GM13977 (cell line): ENCODE measurements around the gene COG8.
A peak's percentile ranks its signal among the peaks of the same experiment; 100 is the strongest.

Experiments
- DNase-seq: peaks from one replicate; pipeline ENCODE4 v3.0.0; 2012; ENCODE audit warnings: low spot score
- CTCF ChIP-seq: IDR thresholded peaks from 2 replicates; pipeline ENCODE4 v1.5.1; 2012; ENCODE audit warnings: mild to moderate bottlenecking, control low read depth; ENCODE audit not compliant: insufficient read depth; ENCODE audit errors: extremely low read depth, missing control alignments
- in situ Hi-C: fragments of 300-500 bp; cut with MboI; formaldehyde crosslinking; loops from one replicate; pipeline ENCODE4 v1.12.0; 2022; ENCODE audit warnings: low sequenced_read_pairs, low pct_unique_long_range_greater_than_20kb, mixed read lengths, inconsistent platforms; ENCODE audit not compliant: unreplicated experiment

Gene COG8

GRCh38 chr16:69338557-69339288 is 641 bp downstream of the COG8 start:
- in situ Hi-C loops = no loop called here
- no peak for TF ChIP-seq CTCF
- DNase-seq = no peak

- no peak for DNase-seq
- in situ Hi-C loops = no loop called here
- no peak for TF ChIP-seq CTCF
Measured at GRCh38 chr16:69334696-69335095, 4.7 kb downstream of the COG8 start.

- TF ChIP-seq CTCF = no peak
- DNase-seq = peak; percentile 97
- in situ Hi-C loops = no loop called here
Measured at GRCh38 chr16:69330286-69331109, 8.9 kb downstream of the COG8 start, which contains the start of gene PDF. TSS of gene PDF (minus strand) at chr16:69330588. CDS start at chr16:69330570, 18 bp downstream.

- in situ Hi-C loops = no loop called here
- DNase-seq = peak; percentile 71
- TF ChIP-seq CTCF = no peak
Measured at GRCh38 chr16:69329369-69330285, 9.7 kb downstream of the COG8 start.

GRCh38 chr16:69328854-69329316 is 10.5 kb downstream of the COG8 start:
- TF ChIP-seq CTCF = no peak
- DNase-seq = no peak

More at GRCh38 chr16:69328854-69329316, 10.5 kb downstream of the COG8 start:
- in situ Hi-C loops = no loop called here
